ENCODE data around the gene PREX1. TPM values are rescaled to one million over a fixed set of nuclear protein-coding genes. Genes with fewer than 3 reads are reported as not detected.
"Not testable (repeated sequence)": the region's sequence is repeated elsewhere in the genome, so short reads cannot be mapped to it uniquely, and the experiment has no call there.

PREX1 gene
- total RNA-seq, 1 donor from 2014 or later, result 248 TPM

DNA sequence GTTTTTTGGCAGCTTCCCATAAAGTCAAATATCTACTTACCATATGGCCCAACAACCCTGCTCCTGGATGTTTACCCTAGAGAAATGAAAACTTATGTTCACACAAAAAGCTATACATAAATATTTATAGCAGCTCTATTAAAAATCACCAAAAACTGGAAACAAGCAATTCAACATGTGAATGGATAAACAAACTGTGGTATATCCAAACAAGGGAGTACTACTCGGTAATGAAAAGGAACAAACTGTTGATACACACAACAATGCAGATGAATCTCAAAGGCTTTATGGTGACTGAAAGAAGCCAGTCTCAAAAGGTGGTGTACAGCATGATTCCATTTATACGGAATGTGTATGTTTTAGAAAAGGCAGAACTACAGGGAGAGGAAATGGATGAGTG is 48.4 kb downstream of the PREX1 start:
- Mint-ChIP-seq H3K27me3 (ENCODE audit: unreplicated experiment) (peaks cover 10% of the 10 kb centered on the region), H3K27ac (ENCODE audit: unreplicated experiment) (peak overlapping the region; percentile 14), H3K4me1 (ENCODE audit: unreplicated experiment) (peaks cover 18% of the 10 kb centered on the region), H3K36me3 (ENCODE audit: low read depth, unreplicated experiment) (peaks cover 45% of the 10 kb centered on the region), H3K4me3 (ENCODE audit: unreplicated experiment) (peak overlapping the region; percentile 40), H3K9me3 (ENCODE audit: unreplicated experiment) (no peaks in the 10 kb centered on the region)
- DNase-seq (ENCODE audit: low spot score), result no peak
- TF ChIP-seq, protein P1, sequence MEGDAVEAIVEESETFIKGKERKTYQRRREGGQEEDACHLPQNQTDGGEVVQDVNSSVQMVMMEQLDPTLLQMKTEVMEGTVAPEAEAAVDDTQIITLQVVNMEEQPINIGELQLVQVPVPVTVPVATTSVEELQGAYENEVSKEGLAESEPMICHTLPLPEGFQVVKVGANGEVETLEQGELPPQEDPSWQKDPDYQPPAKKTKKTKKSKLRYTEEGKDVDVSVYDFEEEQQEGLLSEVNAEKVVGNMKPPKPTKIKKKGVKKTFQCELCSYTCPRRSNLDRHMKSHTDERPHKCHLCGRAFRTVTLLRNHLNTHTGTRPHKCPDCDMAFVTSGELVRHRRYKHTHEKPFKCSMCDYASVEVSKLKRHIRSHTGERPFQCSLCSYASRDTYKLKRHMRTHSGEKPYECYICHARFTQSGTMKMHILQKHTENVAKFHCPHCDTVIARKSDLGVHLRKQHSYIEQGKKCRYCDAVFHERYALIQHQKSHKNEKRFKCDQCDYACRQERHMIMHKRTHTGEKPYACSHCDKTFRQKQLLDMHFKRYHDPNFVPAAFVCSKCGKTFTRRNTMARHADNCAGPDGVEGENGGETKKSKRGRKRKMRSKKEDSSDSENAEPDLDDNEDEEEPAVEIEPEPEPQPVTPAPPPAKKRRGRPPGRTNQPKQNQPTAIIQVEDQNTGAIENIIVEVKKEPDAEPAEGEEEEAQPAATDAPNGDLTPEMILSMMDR (IDR thresholded peaks at IDR 0.05; ENCODE audit: unreplicated experiment), result no peak

DNA sequence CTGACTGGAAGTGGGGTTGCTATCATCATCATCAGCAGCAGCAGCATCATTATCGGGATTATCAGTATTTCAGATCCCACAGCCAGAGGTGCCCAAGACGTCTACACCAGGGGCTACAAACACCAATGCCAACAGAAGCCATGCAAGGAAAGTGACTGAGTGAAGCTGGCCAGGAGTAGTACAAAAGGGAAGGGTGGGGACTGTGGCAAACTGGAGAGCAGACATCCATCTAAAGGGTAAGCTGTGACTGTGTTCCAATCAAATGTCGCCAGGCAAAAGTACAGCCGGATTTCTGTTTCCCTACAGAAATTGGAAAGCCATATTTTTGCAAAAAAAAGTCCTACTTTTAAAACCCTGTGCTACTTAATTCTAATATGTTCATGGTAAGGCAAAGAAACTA is 50.0 kb downstream of the PREX1 start:
- TF ChIP-seq, protein P1 (IDR thresholded peaks at IDR 0.05; ENCODE audit: unreplicated experiment), result no peak

DNA sequence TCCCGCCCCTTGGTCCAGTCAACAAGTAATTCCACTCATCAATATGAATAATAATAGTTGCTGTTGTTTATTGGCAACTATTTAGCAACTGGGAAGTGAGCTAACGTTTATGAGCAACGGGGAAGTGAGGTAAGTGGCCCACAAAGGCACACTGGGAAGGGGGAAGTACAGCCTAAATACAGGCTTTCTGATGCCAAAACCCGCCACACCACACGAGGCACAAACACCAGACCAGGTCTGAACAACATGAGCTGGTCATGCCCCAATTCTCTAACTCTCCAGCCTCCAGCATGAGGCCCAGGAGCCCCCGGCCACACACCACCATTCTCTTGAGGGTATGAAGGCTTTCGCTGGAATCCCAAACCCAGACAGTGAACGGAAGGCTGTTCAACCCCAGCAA is 50.8 kb downstream of the PREX1 start:
- DNase-seq (ENCODE audit: low spot score), result no peak
- H3K36me3 Mint-ChIP-seq (ENCODE audit: low read depth, unreplicated experiment), result peaks cover 55% of the 10 kb centered on the region
- no peak overlapping the region for H3K27ac Mint-ChIP-seq (ENCODE audit: unreplicated experiment)
- peaks cover 26% of the 10 kb centered on the region for H3K27me3 Mint-ChIP-seq (ENCODE audit: unreplicated experiment)
- H3K9me3 Mint-ChIP-seq (ENCODE audit: unreplicated experiment), result no peaks in the 10 kb centered on the region
- TF ChIP-seq, protein P1 (IDR thresholded peaks at IDR 0.05; ENCODE audit: unreplicated experiment), result no peak
- no peak overlapping the region for H3K4me3 Mint-ChIP-seq (ENCODE audit: unreplicated experiment)
- peaks cover 40% of the 10 kb centered on the region for H3K4me1 Mint-ChIP-seq (ENCODE audit: unreplicated experiment)

More for the DNA sequence above, 50.0 kb downstream of the PREX1 start:
- Mint-ChIP-seq H3K9me3 (ENCODE audit: unreplicated experiment) (no peaks in the 10 kb centered on the region), H3K27ac (ENCODE audit: unreplicated experiment) (no peak overlapping the region), H3K36me3 (ENCODE audit: low read depth, unreplicated experiment) (peaks cover 55% of the 10 kb centered on the region), H3K4me1 (ENCODE audit: unreplicated experiment) (peaks cover 33% of the 10 kb centered on the region), H3K27me3 (ENCODE audit: unreplicated experiment) (peaks cover 23% of the 10 kb centered on the region), H3K4me3 (ENCODE audit: unreplicated experiment) (no peak overlapping the region)
- no peak for DNase-seq (ENCODE audit: low spot score)

DNA sequence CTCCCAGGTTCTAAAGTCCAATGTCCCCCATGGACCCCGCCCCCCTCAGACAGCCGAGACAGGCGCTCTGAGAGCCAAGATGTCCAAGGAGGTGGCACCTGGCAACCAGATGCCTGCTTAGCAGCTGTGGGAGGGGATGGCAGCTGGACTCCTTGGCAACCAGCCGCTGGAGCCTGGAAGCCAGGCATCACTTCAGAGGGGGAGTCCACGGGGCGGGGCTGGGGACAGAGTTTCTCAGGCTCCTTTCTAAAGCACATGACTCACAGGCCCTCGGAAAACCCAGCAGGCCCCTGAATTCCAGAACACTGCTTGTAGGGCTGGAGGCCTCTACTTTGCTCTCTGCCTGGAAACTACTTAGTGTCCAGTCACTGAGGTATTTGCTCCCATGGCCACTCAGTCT is 51.5 kb downstream of the PREX1 start:
- DNase-seq (ENCODE audit: low spot score), result no peak
- H3K36me3 Mint-ChIP-seq (ENCODE audit: low read depth, unreplicated experiment), result peaks cover 52% of the 10 kb centered on the region
- H3K27me3 Mint-ChIP-seq (ENCODE audit: unreplicated experiment), result peaks cover 26% of the 10 kb centered on the region
- no peak overlapping the region for H3K4me3 Mint-ChIP-seq (ENCODE audit: unreplicated experiment)
- H3K27ac Mint-ChIP-seq (ENCODE audit: unreplicated experiment), result no peak overlapping the region
- H3K9me3 Mint-ChIP-seq (ENCODE audit: unreplicated experiment), result no peaks in the 10 kb centered on the region
- H3K4me1 Mint-ChIP-seq (ENCODE audit: unreplicated experiment), result peaks cover 43% of the 10 kb centered on the region
- TF ChIP-seq, protein P1 (IDR thresholded peaks at IDR 0.05; ENCODE audit: unreplicated experiment), result no peak

DNA sequence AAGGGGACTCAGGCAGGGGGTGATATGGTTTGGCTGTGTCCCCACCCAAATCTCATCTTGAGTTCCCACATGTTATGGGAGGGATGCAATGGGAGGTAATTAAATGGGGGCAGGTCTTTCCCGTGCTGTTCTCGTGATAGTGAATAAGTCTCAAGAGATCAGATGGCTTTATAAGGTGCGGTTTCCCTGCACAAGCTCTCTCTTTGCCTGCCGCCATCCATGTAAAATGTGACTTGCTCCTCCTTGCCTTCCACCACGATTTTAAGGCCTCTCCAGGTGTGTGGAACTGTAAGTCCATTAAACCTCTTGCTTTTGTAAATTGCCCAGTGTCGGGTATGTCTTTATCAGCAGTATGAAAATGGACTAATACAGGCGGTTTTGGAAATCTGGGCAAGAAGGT is 52.3 kb downstream of the PREX1 start:
- Mint-ChIP-seq H3K36me3 (ENCODE audit: low read depth, unreplicated experiment) (peaks cover 46% of the 10 kb centered on the region), H3K27ac (ENCODE audit: unreplicated experiment) (peak overlapping the region; percentile 43), H3K4me3 (ENCODE audit: unreplicated experiment) (peak overlapping the region; percentile 47), H3K4me1 (ENCODE audit: unreplicated experiment) (peaks cover 47% of the 10 kb centered on the region), H3K27me3 (ENCODE audit: unreplicated experiment) (peaks cover 27% of the 10 kb centered on the region)
- not testable (repeated sequence) for H3K9me3 Mint-ChIP-seq (ENCODE audit: unreplicated experiment); DNase-seq (ENCODE audit: low spot score)
